GM12874 (cell line): ENCODE measurements around the gene ZNF423.

ENCODE experiments used
- TF ChIP-seq, protein P1 (sequence below): IDR thresholded peaks from 2 replicates; pipeline ENCODE4 v1.5.1; 2011; ENCODE audit warnings: low read depth, mild to moderate bottlenecking, control low read depth, low read length, moderate library complexity; ENCODE audit not compliant: insufficient read depth

The ZNF423 gene

DNA sequence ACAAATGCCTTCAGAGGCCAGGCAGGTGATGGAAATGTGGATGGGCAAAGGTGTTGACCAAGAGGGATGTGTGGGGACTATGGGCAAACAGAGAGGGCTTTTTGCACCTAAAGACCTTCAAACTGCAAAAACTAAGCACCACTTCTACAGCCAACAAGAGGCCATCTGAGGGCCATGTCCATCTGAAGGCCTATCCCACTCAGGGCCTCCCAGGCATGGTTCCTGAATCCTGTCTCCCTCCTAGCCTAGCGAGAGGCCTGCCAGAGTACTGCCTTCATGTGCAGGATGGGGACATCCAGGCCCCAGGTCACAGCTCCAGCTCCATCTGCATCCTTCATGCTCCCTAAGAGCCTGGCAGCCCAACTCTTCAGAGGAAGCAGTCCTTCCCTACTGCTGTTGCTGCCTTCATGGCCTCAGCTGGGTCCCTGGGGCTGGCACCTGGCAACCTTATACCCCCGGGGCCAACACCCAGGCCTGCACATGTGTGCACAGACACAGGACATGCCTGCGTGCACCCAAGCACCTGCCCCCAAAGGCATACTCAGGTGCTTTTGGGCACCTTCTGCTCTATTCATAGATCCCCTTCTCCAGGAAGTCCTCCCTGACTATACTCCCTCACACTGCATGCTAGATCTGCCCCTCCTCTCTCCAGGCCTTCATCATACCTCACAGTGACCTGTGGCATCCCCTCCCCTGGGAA, 387.2 kb downstream of the ZNF423 start:
- TF ChIP-seq, protein P1, sequence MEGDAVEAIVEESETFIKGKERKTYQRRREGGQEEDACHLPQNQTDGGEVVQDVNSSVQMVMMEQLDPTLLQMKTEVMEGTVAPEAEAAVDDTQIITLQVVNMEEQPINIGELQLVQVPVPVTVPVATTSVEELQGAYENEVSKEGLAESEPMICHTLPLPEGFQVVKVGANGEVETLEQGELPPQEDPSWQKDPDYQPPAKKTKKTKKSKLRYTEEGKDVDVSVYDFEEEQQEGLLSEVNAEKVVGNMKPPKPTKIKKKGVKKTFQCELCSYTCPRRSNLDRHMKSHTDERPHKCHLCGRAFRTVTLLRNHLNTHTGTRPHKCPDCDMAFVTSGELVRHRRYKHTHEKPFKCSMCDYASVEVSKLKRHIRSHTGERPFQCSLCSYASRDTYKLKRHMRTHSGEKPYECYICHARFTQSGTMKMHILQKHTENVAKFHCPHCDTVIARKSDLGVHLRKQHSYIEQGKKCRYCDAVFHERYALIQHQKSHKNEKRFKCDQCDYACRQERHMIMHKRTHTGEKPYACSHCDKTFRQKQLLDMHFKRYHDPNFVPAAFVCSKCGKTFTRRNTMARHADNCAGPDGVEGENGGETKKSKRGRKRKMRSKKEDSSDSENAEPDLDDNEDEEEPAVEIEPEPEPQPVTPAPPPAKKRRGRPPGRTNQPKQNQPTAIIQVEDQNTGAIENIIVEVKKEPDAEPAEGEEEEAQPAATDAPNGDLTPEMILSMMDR: no peak

DNA sequence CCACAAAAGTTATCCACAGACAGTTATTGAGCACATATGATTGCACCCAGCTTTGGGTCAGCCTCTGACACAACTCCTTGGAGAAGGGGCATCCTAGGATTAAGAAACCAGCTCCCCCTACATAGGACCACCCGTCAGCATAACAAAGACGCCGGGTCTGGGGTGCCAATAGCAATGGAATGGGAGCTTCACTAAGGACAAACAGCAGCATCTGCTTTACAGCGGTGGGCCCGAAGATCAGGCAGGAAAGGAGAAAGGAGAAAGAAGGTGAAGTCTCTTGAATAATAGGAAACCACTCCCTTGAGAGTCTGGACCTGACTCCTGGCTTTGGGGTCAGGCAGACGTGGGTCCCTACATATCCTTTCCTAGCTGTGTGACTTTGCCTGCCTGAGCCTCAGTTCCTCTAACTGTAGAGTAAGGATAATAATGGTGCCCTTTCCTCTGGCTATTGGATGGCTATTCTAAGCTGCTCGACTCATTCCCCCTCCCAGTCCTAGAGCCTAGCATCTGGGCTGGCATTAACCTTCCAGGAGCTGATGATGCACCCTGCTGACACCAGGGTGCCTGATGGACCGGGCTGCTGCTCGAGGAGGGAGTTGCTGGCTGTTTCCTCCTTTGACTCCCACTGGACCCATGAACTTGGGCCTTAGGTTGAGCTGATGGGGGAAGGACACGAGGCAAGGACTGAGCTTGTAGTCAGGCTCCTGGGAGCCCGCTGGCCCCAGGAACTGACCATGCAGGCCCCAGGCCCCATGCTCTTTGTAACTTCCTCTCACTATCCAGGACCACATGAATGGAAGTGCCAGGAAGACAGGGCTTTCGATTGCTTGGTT, 388.2 kb downstream of the ZNF423 start:
- TF ChIP-seq, protein P1: no peak

DNA sequence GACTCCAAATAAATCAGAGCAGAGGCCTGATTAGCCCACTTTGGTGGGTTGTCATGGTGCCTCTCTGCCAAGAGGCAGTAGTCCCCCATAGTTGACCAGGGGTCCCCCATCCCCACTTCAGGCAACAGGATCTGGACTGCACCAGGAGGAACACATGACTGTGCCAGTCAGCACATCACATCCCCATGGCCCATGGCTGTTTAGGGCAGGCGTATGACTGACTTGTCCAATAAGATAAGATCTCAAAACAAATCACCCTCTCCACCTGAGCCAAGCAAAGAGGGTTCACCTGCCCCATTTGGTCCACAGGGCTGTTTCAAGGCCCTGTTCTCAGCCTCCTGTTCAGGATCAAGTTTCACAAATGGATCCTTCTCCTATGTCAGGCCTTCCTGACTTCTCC, 389.0 kb downstream of the ZNF423 start:
- TF ChIP-seq, protein P1: no peak

DNA sequence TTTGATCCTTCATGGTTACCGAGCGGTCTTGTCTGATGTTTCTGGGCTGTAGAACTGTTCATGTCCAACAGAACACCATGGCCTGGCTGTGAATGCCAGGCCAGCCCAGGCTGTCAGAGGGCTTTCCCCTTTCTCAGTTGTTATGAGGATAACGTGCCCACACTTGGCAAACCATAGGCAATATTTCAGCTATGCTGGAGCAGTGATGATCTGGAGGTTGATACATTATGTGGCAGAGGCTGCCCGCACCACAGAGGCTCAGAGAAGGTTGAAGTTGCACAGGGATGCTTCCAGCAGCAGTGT, 389.4 kb downstream of the ZNF423 start:
- TF ChIP-seq, protein P1: no peak

DNA sequence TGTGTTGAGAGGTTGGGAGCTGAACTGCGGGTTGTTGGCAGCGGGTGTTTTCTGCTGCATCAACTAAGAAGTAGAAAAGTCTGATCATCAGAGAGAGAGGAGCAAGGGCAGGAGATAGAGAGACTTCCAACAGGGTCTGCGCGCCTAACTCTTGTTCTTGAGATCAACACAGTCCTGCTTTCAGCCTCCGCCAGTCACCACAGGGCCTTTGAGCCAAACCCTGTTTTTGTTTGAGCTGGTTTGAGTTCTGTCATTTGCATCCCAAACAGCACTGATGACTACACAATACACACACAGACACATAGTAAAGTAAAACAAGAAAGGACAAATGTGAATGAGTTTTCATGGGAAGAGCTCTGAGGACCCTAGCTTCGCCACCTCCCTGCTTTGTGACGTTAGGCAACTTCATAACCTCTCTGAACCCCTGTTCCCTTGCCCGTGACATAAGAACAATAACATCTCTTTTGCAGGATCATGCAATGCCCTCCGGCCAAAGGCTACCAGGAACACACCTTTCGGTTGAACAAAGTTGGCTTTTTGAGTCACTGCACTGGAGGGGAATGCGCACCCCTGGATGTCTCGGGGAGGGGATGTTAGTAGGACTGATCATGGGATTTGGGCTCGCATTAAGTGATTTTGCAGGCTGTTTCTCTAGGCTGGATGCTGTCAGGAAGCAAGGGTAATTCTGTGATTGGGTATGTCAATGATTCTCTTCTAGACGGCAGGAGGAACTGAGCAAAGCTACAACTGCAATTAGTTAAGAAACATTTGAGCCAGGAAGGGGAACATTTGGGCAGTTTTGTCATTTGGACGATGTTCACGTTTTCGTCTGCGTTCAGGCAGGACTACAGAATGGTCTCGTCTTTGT, 390.0 kb downstream of the ZNF423 start:
- TF ChIP-seq, protein P1: no peak

DNA sequence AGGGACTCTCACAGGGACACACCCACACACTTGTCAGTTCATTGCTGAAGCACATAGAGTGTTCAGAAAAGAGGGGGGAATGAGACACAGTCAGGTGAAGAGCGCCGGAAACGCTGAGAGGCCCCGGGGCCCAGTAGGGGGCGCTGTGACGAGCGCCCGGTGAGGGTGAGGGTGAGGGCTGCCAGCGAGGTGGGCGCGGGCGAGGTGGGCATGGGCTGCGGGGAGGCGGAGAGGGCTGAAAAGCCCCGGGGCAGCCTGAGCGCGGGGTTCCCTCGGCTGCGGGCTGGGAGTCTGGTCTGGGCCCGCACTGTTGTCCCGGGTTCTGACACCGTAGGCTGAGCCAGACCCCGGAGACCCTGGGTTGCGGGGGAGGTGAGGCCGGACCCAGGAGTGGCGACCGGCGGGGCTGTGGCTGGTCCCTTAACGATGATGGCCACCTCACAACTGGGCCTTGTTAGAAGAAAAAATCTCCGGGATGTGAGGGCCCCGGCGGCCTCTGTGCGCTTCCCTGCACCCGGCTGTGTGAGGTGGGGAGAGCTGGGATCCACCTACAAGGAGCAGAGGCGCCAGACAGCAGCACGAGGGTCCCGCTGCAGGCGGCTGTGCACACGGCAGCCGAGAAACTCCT, 390.9 kb downstream of the ZNF423 start:
- TF ChIP-seq, protein P1: peak; percentile 55
